OCI-LY7 (cell line): ENCODE data around the gene THAP4. TPM values are rescaled to one million over a fixed set of nuclear protein-coding genes. Genes with fewer than 3 reads are reported as not detected.

Source experiments
- BruUV-seq: library from RNA; stranded (reverse); fragments of 400-500 nt; replicated peaks from 2 replicates; lab custom pipeline; 2021; lab: Mats Ljungman, UMichigan
- CTCF ChIA-PET: fragments of 300-600 bp; sonication (Branson Sonifier 250); formaldehyde crosslinking; loops from one replicate; lab custom pipeline; 2022; ENCODE audit warnings: antibody characterized with exemption; ENCODE audit not compliant: unreplicated experiment; lab: Charles Lee
- POLR2A ChIA-PET: fragments of 300-600 bp; sonication (Branson Sonifier 250); formaldehyde crosslinking; loops from one replicate; lab custom pipeline; 2022; ENCODE audit warnings: antibody characterized with exemption; lab: Charles Lee
- DNase-seq: peaks from one replicate; pipeline ENCODE4 v3.0.0-alpha.2; 2015; ENCODE audit warnings: low spot score
- H2AFZ ChIP-seq: fragments of 200-600 bp; sonication (generic), shearing (Covaris generic); 2 replicates; pipeline ENCODE4 v1.6.1; 2014; ENCODE audit warnings: mild to moderate bottlenecking, antibody characterized with exemption, low read length, moderate library complexity
- H3K27ac ChIP-seq: fragments of 200-600 bp; sonication (generic); 2 replicates; pipeline ENCODE4 v1.5.1; 2014; ENCODE audit warnings: mixed run types, low read depth, mild to moderate bottlenecking, moderate library complexity, low read length, inconsistent platforms; ENCODE audit not compliant: poor library complexity, severe bottlenecking
- H3K36me3 ChIP-seq: fragments of 200-600 bp; sonication (generic); 2 replicates; pipeline ENCODE4 v1.6.1; 2014; ENCODE audit warnings: mild to moderate bottlenecking, antibody characterized with exemption, low read length, moderate library complexity, mixed read lengths; ENCODE audit not compliant: insufficient read depth
- H3K4me1 ChIP-seq: fragments of 200-600 bp; sonication (generic); 2 replicates; pipeline ENCODE4 v1.5.1; 2014; ENCODE audit warnings: mild to moderate bottlenecking, low read length; ENCODE audit not compliant: insufficient read depth, poor library complexity, severe bottlenecking
- H3K4me2 ChIP-seq: fragments of 200-600 bp; sonication (generic); 2 replicates; pipeline ENCODE4 v1.6.1; 2014; ENCODE audit warnings: mild to moderate bottlenecking, low read length
- H3K4me3 ChIP-seq: fragments of 200-600 bp; sonication (generic); 2 replicates; pipeline ENCODE4 v1.5.1; 2014; ENCODE audit warnings: mild to moderate bottlenecking, low read depth, low read length; ENCODE audit not compliant: poor library complexity, severe bottlenecking
- H3K79me2 ChIP-seq: fragments of 200-600 bp; sonication (generic); 2 replicates; pipeline ENCODE4 v1.6.1; 2016; ENCODE audit warnings: low read depth, mild to moderate bottlenecking, low read length, moderate library complexity, mixed read lengths; ENCODE audit not compliant: insufficient read depth
- H3K9me2 ChIP-seq: fragments of 200-600 bp; sonication (generic); 2 replicates; pipeline ENCODE4 v1.6.1; 2016; ENCODE audit warnings: mild to moderate bottlenecking, low read length, mixed read lengths; ENCODE audit not compliant: insufficient read depth
- H3K9me3 ChIP-seq: fragments of 200-600 bp; sonication (generic); 2 replicates; pipeline ENCODE4 v1.6.1; 2014; ENCODE audit warnings: mild to moderate bottlenecking, mixed run types, low read length, mixed read lengths
- H4K20me1 ChIP-seq: fragments of 200-600 bp; sonication (generic); 2 replicates; pipeline ENCODE4 v1.6.1; 2014; ENCODE audit warnings: mild to moderate bottlenecking, antibody characterized with exemption, low read length, moderate library complexity, mixed read lengths; ENCODE audit not compliant: insufficient read depth
- EZH2phosphoT487 ChIP-seq: fragments of 200-600 bp; sonication (generic); IDR thresholded peaks from 2 replicates; pipeline ENCODE4 v1.6.1; 2018; ENCODE audit warnings: low read depth, borderline replicate concordance, mild to moderate bottlenecking, mixed run types, antibody characterized with exemption, low read length, moderate library complexity, mixed read lengths
- intact Hi-C: fragments of 100-400 bp; cut with micrococcal nuclease; formaldehyde crosslinking; loops from one replicate; pipeline ENCODE4 v1.10.0; 2022; ENCODE audit not compliant: unreplicated experiment
- total RNA-seq, 2 experiments: library from RNA; depleted of rRNA in 1 of 2; stranded (reverse); fragments of >200 nt in 1 of 2; shearing (Covaris generic) in 1 of 2; gene quantifications; 2 replicates each; pipeline ENCODE4 v1.2.3, GENCODE V29; 2014 to 2022
- TF ChIP-seq, protein P1 (sequence below): fragments of 200-600 bp; sonication (generic); conservative IDR thresholded peaks from 2 replicates; pipeline ENCODE4 v1.5.1; 2014; ENCODE audit warnings: mild to moderate bottlenecking, antibody characterized with exemption, low read length, moderate library complexity, mixed read lengths

Gene THAP4
- total RNA-seq, 2 experiments from 2014 or later, result 61.6 to 65.6 TPM

DNA sequence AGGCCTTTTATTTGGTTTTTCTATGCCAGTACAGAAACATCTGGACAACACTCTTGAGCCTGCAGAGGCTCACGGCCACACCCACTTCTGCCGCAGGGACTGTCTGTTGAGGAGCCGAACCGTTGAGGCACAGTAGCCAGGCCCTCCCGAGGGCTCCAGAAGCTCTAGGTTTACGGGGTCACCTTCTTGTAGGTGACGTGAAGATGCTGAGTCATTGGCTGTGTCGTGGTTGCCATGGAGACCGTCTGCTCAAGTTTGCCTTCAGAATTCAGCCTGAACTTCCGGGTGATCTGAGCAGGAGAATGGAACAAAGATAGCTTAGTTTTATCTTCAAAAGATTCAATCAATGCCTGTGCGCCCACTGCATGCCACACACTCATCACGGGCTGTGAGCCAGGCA lies 52.5 kb downstream of the THAP4 start:
- no TSS peak for BruUV-seq
- H3K36me3 ChIP-seq, result peaks cover 82% of the 10 kb centered on the region
- no peaks in the 10 kb centered on the region for H3K79me2 ChIP-seq
- no peaks in the 10 kb centered on the region for H3K9me2 ChIP-seq
- no peaks in the 10 kb centered on the region for H4K20me1 ChIP-seq
- intact Hi-C loops, result no loop called here
- ChIA-PET CTCF (no interaction called here), POLR2A (interaction anchor here (0.7 kb wide), 1 partner anchor 12 kb away, joined by 3 read pairs; no protein-coding TSS in a partner anchor)
- DNase-seq, result no peak
- no peak overlapping the region for H3K4me3 ChIP-seq
- no peak overlapping the region for H2AFZ ChIP-seq
- no peaks in the 10 kb centered on the region for H3K4me1 ChIP-seq
- H3K4me2 ChIP-seq, result no peak overlapping the region
- TF ChIP-seq EZH2phosphoT487, result no peak
- TF ChIP-seq, protein P1, sequence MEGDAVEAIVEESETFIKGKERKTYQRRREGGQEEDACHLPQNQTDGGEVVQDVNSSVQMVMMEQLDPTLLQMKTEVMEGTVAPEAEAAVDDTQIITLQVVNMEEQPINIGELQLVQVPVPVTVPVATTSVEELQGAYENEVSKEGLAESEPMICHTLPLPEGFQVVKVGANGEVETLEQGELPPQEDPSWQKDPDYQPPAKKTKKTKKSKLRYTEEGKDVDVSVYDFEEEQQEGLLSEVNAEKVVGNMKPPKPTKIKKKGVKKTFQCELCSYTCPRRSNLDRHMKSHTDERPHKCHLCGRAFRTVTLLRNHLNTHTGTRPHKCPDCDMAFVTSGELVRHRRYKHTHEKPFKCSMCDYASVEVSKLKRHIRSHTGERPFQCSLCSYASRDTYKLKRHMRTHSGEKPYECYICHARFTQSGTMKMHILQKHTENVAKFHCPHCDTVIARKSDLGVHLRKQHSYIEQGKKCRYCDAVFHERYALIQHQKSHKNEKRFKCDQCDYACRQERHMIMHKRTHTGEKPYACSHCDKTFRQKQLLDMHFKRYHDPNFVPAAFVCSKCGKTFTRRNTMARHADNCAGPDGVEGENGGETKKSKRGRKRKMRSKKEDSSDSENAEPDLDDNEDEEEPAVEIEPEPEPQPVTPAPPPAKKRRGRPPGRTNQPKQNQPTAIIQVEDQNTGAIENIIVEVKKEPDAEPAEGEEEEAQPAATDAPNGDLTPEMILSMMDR, result no peak
- no peak overlapping the region for H3K27ac ChIP-seq
- peaks cover 23% of the 10 kb centered on the region for H3K9me3 ChIP-seq

DNA sequence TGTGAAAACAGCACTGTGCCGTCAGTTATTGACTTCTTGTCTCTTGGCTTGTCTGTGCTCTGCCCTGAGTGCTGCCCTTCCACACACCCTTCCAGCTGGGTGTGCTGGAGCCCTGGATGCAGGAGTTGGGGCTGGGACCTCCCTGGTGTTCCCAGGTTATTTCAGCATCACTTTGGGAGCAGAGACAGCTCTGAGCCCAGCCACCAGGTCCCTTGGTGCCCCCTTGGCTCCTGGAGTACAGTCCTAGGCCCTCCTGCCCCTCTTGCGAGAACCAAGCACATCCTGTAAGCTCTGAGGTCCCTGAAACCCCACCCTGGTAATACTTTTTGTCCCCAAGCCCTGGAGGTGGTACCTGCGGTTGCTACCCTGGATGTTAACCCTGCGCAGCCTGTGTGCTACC lies 54.2 kb downstream of the THAP4 start:
- no peak overlapping the region for H3K4me3 ChIP-seq
- no peak overlapping the region for H3K27ac ChIP-seq
- intact Hi-C loops, result no loop called here
- BruUV-seq, result no TSS peak
- peaks cover 19% of the 10 kb centered on the region for H3K9me3 ChIP-seq
- POLR2A ChIA-PET, result no interaction called here
- H3K4me1 ChIP-seq, result no peaks in the 10 kb centered on the region
- no peak overlapping the region for H2AFZ ChIP-seq
- CTCF ChIA-PET, result no interaction called here
- H3K9me2 ChIP-seq, result no peaks in the 10 kb centered on the region
- no peak overlapping the region for H3K4me2 ChIP-seq
- H3K36me3 ChIP-seq, result peaks cover 66% of the 10 kb centered on the region
- no peaks in the 10 kb centered on the region for H3K79me2 ChIP-seq
- no peaks in the 10 kb centered on the region for H4K20me1 ChIP-seq
- no peak for DNase-seq
- TF ChIP-seq EZH2phosphoT487, result no peak
- TF ChIP-seq, protein P1, result no peak

DNA sequence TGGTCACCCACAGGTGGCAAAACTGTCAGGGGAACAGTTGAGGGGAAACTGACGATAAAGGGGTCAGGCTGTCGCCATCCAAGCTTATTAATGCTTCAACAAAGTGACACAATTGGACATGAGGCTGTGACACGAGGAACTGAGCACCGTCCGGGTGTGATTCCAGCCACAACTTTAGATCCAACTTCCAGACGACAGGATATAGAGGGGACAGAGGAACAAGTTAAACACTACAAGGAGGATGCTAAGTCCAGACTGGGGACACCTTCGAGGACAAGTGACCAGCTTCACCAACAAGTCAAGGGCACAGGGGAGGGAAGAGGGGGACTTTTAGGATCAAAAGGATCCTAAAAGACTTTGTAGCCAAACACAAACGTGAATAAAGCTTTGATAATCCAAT lies 54.6 kb downstream of the THAP4 start:
- ChIA-PET CTCF (no interaction called here), POLR2A (no interaction called here)
- H3K4me3 ChIP-seq, result no peak overlapping the region
- no TSS peak for BruUV-seq
- H3K4me1 ChIP-seq, result no peaks in the 10 kb centered on the region
- peaks cover 15% of the 10 kb centered on the region for H3K9me3 ChIP-seq
- intact Hi-C loops, result no loop called here
- no peak for TF ChIP-seq EZH2phosphoT487
- TF ChIP-seq, protein P1, result no peak
- no peaks in the 10 kb centered on the region for H4K20me1 ChIP-seq
- H2AFZ ChIP-seq, result no peak overlapping the region
- peaks cover 62% of the 10 kb centered on the region for H3K36me3 ChIP-seq
- no peak overlapping the region for H3K27ac ChIP-seq
- H3K9me2 ChIP-seq, result no peaks in the 10 kb centered on the region
- H3K4me2 ChIP-seq, result no peak overlapping the region
- no peaks in the 10 kb centered on the region for H3K79me2 ChIP-seq
- DNase-seq, result no peak
